B cell (primary cell): ENCODE data around the gene PNPLA1. TPM values are rescaled to one million over a fixed set of nuclear protein-coding genes. Genes with fewer than 3 reads are reported as not detected.

ENCODE experiments used
- ATAC-seq: fragments of 200-7000 bp; cut with Tn5 transposase; one replicate; pipeline ENCODE4 v1.10.0; 2021; ENCODE audit warnings: low read depth, mild to moderate bottlenecking, moderate number of reproducible peaks, moderate library complexity
- CTCF ChIA-PET: fragments of 350-600 bp; sonication (Branson Sonifier 250); formaldehyde crosslinking; loops from one replicate; lab custom pipeline; 2021; ENCODE audit warnings: antibody characterized with exemption, inconsistent platforms; lab: Charles Lee
- POLR2A ChIA-PET: fragments of 350-600 bp; sonication (Branson Sonifier 250); formaldehyde crosslinking; loops from one replicate; lab custom pipeline; 2021; ENCODE audit warnings: antibody characterized with exemption; lab: Charles Lee
- DNase-seq: peaks from one replicate; pipeline ENCODE4 v3.0.0; 2013
- H2AFZ ChIP-seq: 2 replicates; pipeline ENCODE4 v1.6.1; 2012; ENCODE audit warnings: mild to moderate bottlenecking, low read depth, low read length; ENCODE audit not compliant: insufficient read depth, poor library complexity, severe bottlenecking
- H3K27ac ChIP-seq, 2 donors: 1 replicate in 1 of 2; 2 replicates in 1 of 2; pipeline ENCODE4 v1.5.1; 2012 to 2013; ENCODE audit warnings: low read length in 2 of 2, mild to moderate bottlenecking in 2 of 2, moderate library complexity in 1 of 2
- H3K27me3 ChIP-seq, 4 experiments: fragments of 200-600 bp in 1 of 4; sonication (generic) in 1 of 4; replicated peaks in 1 of 4; 1 replicate in 2 of 4; 2 replicates in 2 of 4; pipeline versions ENCODE4 v1.6.1 to v1.7.0; 2013 to 2016; ENCODE audit warnings: low read length in 3 of 4, mild to moderate bottlenecking in 2 of 4, mixed read lengths in 1 of 4, moderate library complexity in 1 of 4; ENCODE audit not compliant: insufficient read depth in 4 of 4, control insufficient read depth in 3 of 4; ENCODE audit errors: control extremely low read depth in 1 of 4
- H3K36me3 ChIP-seq, 2 experiments: replicated peaks in 1 of 2; 1 replicate in 1 of 2; 2 replicates in 1 of 2; pipeline versions ENCODE4 v1.6.1 to v1.7.1; 2013; ENCODE audit warnings: low read length in 1 of 2; ENCODE audit not compliant: insufficient read depth in 2 of 2, control insufficient read depth in 1 of 2; ENCODE audit errors: control extremely low read depth in 1 of 2, extremely low read depth in 1 of 2
- H3K4me1 ChIP-seq, 2 donors: fragments of 200-600 bp in 1 of 2; sonication (generic) in 1 of 2; 1 replicate in 1 of 2; 2 replicates in 1 of 2; pipeline versions ENCODE4 v1.5.1 to v1.6.1; 2013 to 2017; ENCODE audit warnings: low read length in 2 of 2; ENCODE audit not compliant: control insufficient read depth in 2 of 2, insufficient read depth in 2 of 2
- H3K4me2 ChIP-seq: replicated peaks from 2 replicates; pipeline ENCODE3; 2012; ENCODE audit warnings: mild to moderate bottlenecking, low read depth, low read length; ENCODE audit not compliant: poor library complexity, severe bottlenecking
- H3K4me3 ChIP-seq, 5 experiments: fragments of 200-600 bp in 1 of 5; sonication (generic) in 1 of 5; 1 replicate in 3 of 5; 2 replicates in 2 of 5; pipeline versions ENCODE4 v1.5.1 to v1.7.0; 2011 to 2016; ENCODE audit warnings: low read length in 4 of 5, mild to moderate bottlenecking in 4 of 5, low read depth in 2 of 5, control low read depth in 1 of 5, moderate library complexity in 1 of 5; ENCODE audit not compliant: insufficient read depth in 1 of 5; ENCODE audit errors: control extremely low read depth in 1 of 5, extremely low read depth in 1 of 5
- H3K79me2 ChIP-seq: fragments of 200-600 bp; sonication (generic); one replicate; pipeline ENCODE4 v1.6.0; 2016; ENCODE audit warnings: low read length; ENCODE audit not compliant: control insufficient read depth, insufficient read depth
- H3K9ac ChIP-seq: fragments of 200-600 bp; sonication (generic); 2 replicates; pipeline ENCODE4 v1.6.1; 2017; ENCODE audit warnings: mild to moderate bottlenecking, low read length, moderate library complexity
- H3K9me3 ChIP-seq, 3 donors: one replicate each; pipeline versions ENCODE4 v1.6.1 to v1.7.1; 2013; ENCODE audit warnings: low read length in 2 of 3; ENCODE audit not compliant: control insufficient read depth in 2 of 3, insufficient read depth in 1 of 3; ENCODE audit errors: control extremely low read depth in 1 of 3
- H4K20me1 ChIP-seq: 2 replicates; pipeline ENCODE4 v1.6.0; 2012; ENCODE audit warnings: mild to moderate bottlenecking, low read length; ENCODE audit not compliant: insufficient read depth, control insufficient read depth, poor library complexity, severe bottlenecking
- H3K27ac Mint-ChIP-seq: one replicate; pipeline ENCODE4 v1.8.0; 2021; ENCODE audit warnings: mixed read lengths
- H3K27me3 Mint-ChIP-seq: one replicate; pipeline ENCODE4 v1.8.0; 2021; ENCODE audit warnings: mixed read lengths
- H3K4me1 Mint-ChIP-seq: one replicate; pipeline ENCODE4 v1.8.0; 2021; ENCODE audit warnings: mixed read lengths
- H3K4me3 Mint-ChIP-seq: one replicate; pipeline ENCODE4 v1.8.0; 2021; ENCODE audit warnings: mixed read lengths
- H3K9me3 Mint-ChIP-seq: one replicate; pipeline ENCODE4 v1.8.0; 2022; ENCODE audit warnings: mixed read lengths; ENCODE audit not compliant: insufficient read depth
- CTCF ChIP-seq: fragments of 200-600 bp; IDR thresholded peaks from one replicate; pipeline ENCODE4 v1.8.0; 2022; ENCODE audit warnings: antibody characterized with exemption, mild to moderate bottlenecking
- EZH2 ChIP-seq: IDR thresholded peaks from 2 replicates; pipeline ENCODE4 v1.6.1; 2012; ENCODE audit warnings: borderline replicate concordance, low read depth, mild to moderate bottlenecking, moderate library complexity, low read length; ENCODE audit not compliant: insufficient read depth, poor library complexity, severe bottlenecking
- WGBS: methylation state at CpG from one replicate; pipeline ENCODE4 v1.1.5; 2013; ENCODE audit warnings: missing lambda C conversion rate; ENCODE audit not compliant: insufficient coverage; 5-methylcytosine and 5-hydroxymethylcytosine counted together
- intact Hi-C: fragments of 100-400 bp; cut with micrococcal nuclease; formaldehyde crosslinking; loops from one replicate; pipeline ENCODE4 v1.10.0; 2022
- polyA plus RNA-seq: library from polyadenylated mRNA; depleted of rRNA; stranded (reverse); fragments of >200 nt; gene quantifications from 2 replicates; pipeline ENCODE4 v1.2.3, GENCODE V29; 2012
- total RNA-seq, 2 donors: library from RNA; stranded (reverse); fragments of 120-200 nt in 1 of 2; gene quantifications; 1 replicate in 1 of 2; 2 replicates in 1 of 2; pipeline versions ENCODE4 v1.2.3 to v1.2.4, GENCODE V29; 2013 to 2022

The PNPLA1 gene
- total and polyA plus RNA-seq, 2 donors (not counting 1 experiment from before 2014, with no cell fraction given), result 0.12 TPM; not detected in 1

GRCh38 chr6:36273067-36273466 is 3.2 kb downstream of the PNPLA1 start:
- H3K4me3 Mint-ChIP-seq, result no peak overlapping the region
- H4K20me1 ChIP-seq, result no peaks in the 10 kb centered on the region
- DNase-seq (no peak), ATAC-seq (no peak)
- H2AFZ ChIP-seq, result no peak overlapping the region
- H3K9me3 ChIP-seq, result no peaks in the 10 kb centered on the region
- no peaks in the 10 kb centered on the region for H3K79me2 ChIP-seq
- intact Hi-C loops, result no loop called here
- ChIA-PET POLR2A (no interaction called here), CTCF (no interaction called here)
- no peaks in the 10 kb centered on the region for H3K4me1 Mint-ChIP-seq
- H3K4me2 ChIP-seq, result no peak overlapping the region
- no peak overlapping the region for H3K9ac ChIP-seq
- no peak overlapping the region for H3K4me3 ChIP-seq
- H3K27me3 Mint-ChIP-seq, result peaks cover 52% of the 10 kb centered on the region
- H3K27ac ChIP-seq, result no peak overlapping the region
- H3K27ac Mint-ChIP-seq, result no peak overlapping the region
- H3K4me1 ChIP-seq, result no peaks in the 10 kb centered on the region
- peaks cover 0 to 18% (median 0%) of the 10 kb centered on the region in 4 experiments for H3K27me3 ChIP-seq
- no CpG with 5 or more reads among the region's 5 CpGs for WGBS
- H3K36me3 ChIP-seq, result no peaks in the 10 kb centered on the region
- no peaks in the 10 kb centered on the region for H3K9me3 Mint-ChIP-seq
- no peak for TF ChIP-seq EZH2
- TF ChIP-seq CTCF, result no peak

DNA sequence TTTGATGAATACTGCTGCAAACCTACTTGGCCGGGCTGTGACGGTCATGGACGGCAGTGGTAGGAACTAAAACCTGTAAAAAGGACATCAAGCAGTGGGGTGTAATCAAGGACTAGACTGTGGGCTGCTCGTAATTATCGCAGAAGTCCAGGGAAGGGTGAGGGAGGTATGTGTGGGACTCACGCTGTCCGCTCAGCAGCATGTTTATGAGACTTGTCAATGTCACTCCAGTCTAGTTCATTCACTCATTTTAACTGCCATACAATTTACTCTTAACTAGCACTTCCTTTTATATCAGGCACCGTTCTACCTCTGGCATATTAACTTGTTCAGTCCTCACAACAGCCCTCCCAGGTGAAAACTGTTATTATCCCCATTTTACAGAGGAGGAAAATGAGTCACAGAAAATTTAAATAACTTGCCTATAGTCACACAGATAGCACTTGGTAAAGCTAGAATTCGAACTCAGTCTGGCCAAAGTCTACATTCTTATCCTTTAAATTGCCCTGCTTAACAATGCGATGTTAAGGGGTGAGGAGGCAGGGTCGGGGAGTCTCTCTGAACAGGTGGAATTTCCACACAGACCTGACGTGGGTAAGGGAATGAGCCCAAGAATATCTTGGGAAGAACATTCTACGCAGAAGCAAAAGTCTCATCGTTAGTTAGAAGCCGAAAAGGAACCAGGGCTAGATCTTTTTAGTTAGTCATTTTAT is 4.1 kb downstream of the PNPLA1 start:
- 91% methylated on average over 10 of the region's 15 CpGs for WGBS

More for the DNA sequence above, 4.1 kb downstream of the PNPLA1 start:
- H3K4me1 Mint-ChIP-seq, result no peaks in the 10 kb centered on the region
- Histone ChIP-seq H3K27me3 (peaks cover 0 to 18% (median 0%) of the 10 kb centered on the region in 4 experiments), H3K9ac (no peak overlapping the region), H3K9me3 (no peaks in the 10 kb centered on the region), H4K20me1 (no peaks in the 10 kb centered on the region), H3K27ac (no peak overlapping the region), H3K36me3 (no peaks in the 10 kb centered on the region), H3K4me1 (no peaks in the 10 kb centered on the region), H3K4me3 (no peak overlapping the region), H3K79me2 (no peaks in the 10 kb centered on the region), H2AFZ (no peak overlapping the region), H3K4me2 (no peak overlapping the region)
- intact Hi-C loops, result no loop called here
- no peak for TF ChIP-seq CTCF
- TF ChIP-seq EZH2, result no peak
- H3K9me3 Mint-ChIP-seq, result no peaks in the 10 kb centered on the region
- H3K27ac Mint-ChIP-seq, result no peak overlapping the region
- ChIA-PET CTCF (no interaction called here), POLR2A (no interaction called here)
- H3K4me3 Mint-ChIP-seq, result no peak overlapping the region
- ATAC-seq, result no peak
- no peak for DNase-seq
- peaks cover 48% of the 10 kb centered on the region for H3K27me3 Mint-ChIP-seq
